HepG2 (cell line): Measurements from ENCODE around the gene HSPA1B. TPM values are rescaled to one million over a fixed set of nuclear protein-coding genes. Genes with fewer than 3 reads are reported as not detected.
"Not testable (repeated sequence)": the region's sequence is repeated elsewhere in the genome, so short reads cannot be mapped to it uniquely, and the experiment has no call there.

ENCODE experiments used
- ATAC-seq: fragments of 200-7000 bp; cut with Tn5 transposase; 3 replicates; pipeline ENCODE4 v1.9.1; 2020; ENCODE audit warnings: mild to moderate bottlenecking, moderate library complexity
- BruUV-seq: library from RNA; stranded (reverse); fragments of 400-500 nt; replicated peaks from 2 replicates; lab custom pipeline; 2021; lab: Mats Ljungman, UMichigan
- CTCF ChIA-PET: fragments of 300-600 bp; formaldehyde crosslinking; extraction: SDS; loops from one replicate; lab custom pipeline; 2021; ENCODE audit warnings: low total read pairs, inconsistent platforms, low intra/inter-chr PET ratio; lab: Yijun Ruan, JAX
- POLR2A ChIA-PET: fragments of 350-600 bp; sonication (Branson Sonifier 250); formaldehyde crosslinking; loops from one replicate; lab custom pipeline; 2020; ENCODE audit warnings: antibody characterized with exemption, inconsistent platforms; lab: Yijun Ruan, JAX
- DNase-seq: peaks from one replicate; pipeline ENCODE4 v3.0.0-alpha.2; 2015; ENCODE audit warnings: low spot score
- FAIRE-seq: peaks from 3 replicates; lab custom pipeline; 2011; peaks lifted over from hg19 to GRCh38; lab: Jason Lieb, UNC
- H2AFZ ChIP-seq: one replicate; pipeline ENCODE4 v1.6.1; 2011; ENCODE audit warnings: low read length, inconsistent platforms
- H3K27ac ChIP-seq: fragments of 300-600 bp; 3 replicates; pipeline ENCODE4 v1.8.0; 2011; ENCODE audit warnings: mixed run types, mild to moderate bottlenecking, mixed read lengths, low read length, inconsistent platforms; ENCODE audit not compliant: insufficient read depth; ENCODE audit errors: extremely low read length
- H3K27me3 ChIP-seq, 2 experiments: fragments of 200-600 bp in 1 of 2; 2 replicates in 1 of 2; 3 replicates in 1 of 2; pipeline versions ENCODE4 v1.6.0 to v1.8.0; 2011; ENCODE audit warnings: low read length in 2 of 2, mild to moderate bottlenecking in 2 of 2, moderate library complexity in 2 of 2, inconsistent platforms in 1 of 2; ENCODE audit not compliant: insufficient read depth in 2 of 2, control insufficient read depth in 1 of 2
- H3K36me3 ChIP-seq, 2 experiments: fragments of 200-600 bp in 1 of 2; replicated peaks in 1 of 2; 2 replicates in 1 of 2; 3 replicates in 1 of 2; pipeline versions ENCODE4 v1.5.1 to v1.8.0; 2011; ENCODE audit warnings: low read length in 2 of 2, inconsistent platforms in 1 of 2; ENCODE audit not compliant: insufficient read depth in 2 of 2, control insufficient read depth in 1 of 2
- H3K4me1 ChIP-seq: 2 replicates; pipeline ENCODE4 v1.5.1; 2012; ENCODE audit warnings: low read length, inconsistent platforms; ENCODE audit not compliant: insufficient read depth
- H3K4me2 ChIP-seq: 2 replicates; pipeline ENCODE4 v1.6.0; 2011; ENCODE audit warnings: low read depth, low read length, inconsistent platforms
- H3K4me3 ChIP-seq, 3 experiments: fragments of 200-600 bp in 1 of 3; sonication (generic), shearing (Covaris generic) in 1 of 3; replicated peaks in 1 of 3; 2 replicates each; pipeline ENCODE4 v1.5.1; 2011 to 2016; ENCODE audit warnings: low read length in 3 of 3, inconsistent platforms in 2 of 3, low read depth in 2 of 3, mild to moderate bottlenecking in 2 of 3, control low read depth in 1 of 3, mixed read lengths in 1 of 3; ENCODE audit not compliant: insufficient read depth in 1 of 3
- H3K79me2 ChIP-seq: one replicate; pipeline ENCODE4 v1.6.1; 2011; ENCODE audit warnings: low read length, inconsistent platforms; ENCODE audit not compliant: insufficient read depth
- H3K9ac ChIP-seq: 2 replicates; pipeline ENCODE4 v1.6.0; 2011; ENCODE audit warnings: mild to moderate bottlenecking, low read depth, low read length, inconsistent platforms; ENCODE audit not compliant: insufficient read depth
- H3K9me3 ChIP-seq: 2 replicates; pipeline ENCODE4 v1.5.1; 2012; ENCODE audit warnings: mild to moderate bottlenecking, low read length
- H4K20me1 ChIP-seq: 2 replicates; pipeline ENCODE4 v1.6.0; 2011; ENCODE audit warnings: inconsistent platforms, mild to moderate bottlenecking, low read length, moderate library complexity; ENCODE audit not compliant: insufficient read depth
- HDAC1 ChIP-seq: sonication (generic); formaldehyde crosslinking; IDR thresholded peaks from 2 replicates; pipeline ENCODE4 v1.5.1; 2020; ENCODE audit warnings: mild to moderate bottlenecking, missing genetic modification reagents
- KMT2A ChIP-seq: sonication (generic); formaldehyde crosslinking; IDR thresholded peaks from 2 replicates; pipeline ENCODE4 v1.4.0; 2020; ENCODE audit warnings: missing genetic modification reagents
- NKX3-1 ChIP-seq: sonication (generic); formaldehyde crosslinking; IDR thresholded peaks from 2 replicates; pipeline ENCODE4 v1.5.0; 2020; ENCODE audit warnings: missing genetic modification reagents
- POLR2G ChIP-seq: fragments of 200-400 bp; formaldehyde crosslinking; IDR thresholded peaks from 2 replicates; pipeline ENCODE4 v1.6.1; 2018; ENCODE audit warnings: mild to moderate bottlenecking, low read depth, low read length, moderate library complexity
- RBFOX2 ChIP-seq: fragments of 200-400 bp; formaldehyde crosslinking; IDR thresholded peaks from 2 replicates; pipeline ENCODE4 v1.6.1; 2017; ENCODE audit warnings: low read depth, mild to moderate bottlenecking, low read length
- SMAD1 ChIP-seq: sonication (generic); formaldehyde crosslinking; IDR thresholded peaks from 2 replicates; pipeline ENCODE4 v1.4.0; 2020; ENCODE audit warnings: missing genetic modification reagents, low read depth, mild to moderate bottlenecking, borderline replicate concordance
- SRY ChIP-seq: sonication (generic); formaldehyde crosslinking; IDR thresholded peaks from 2 replicates; pipeline ENCODE4 v1.8.0; 2022; ENCODE audit warnings: mild to moderate bottlenecking, missing genetic modification reagents
- ZC3H4 ChIP-seq: sonication (generic); formaldehyde crosslinking; IDR thresholded peaks from 2 replicates; pipeline ENCODE4 v1.4.0; 2020; ENCODE audit warnings: missing genetic modification reagents, borderline replicate concordance
- ZNF460 ChIP-seq: sonication (generic); formaldehyde crosslinking; IDR thresholded peaks from 2 replicates; pipeline ENCODE4 v1.5.1; 2020; ENCODE audit warnings: missing genetic modification reagents, mild to moderate bottlenecking, borderline replicate concordance
- ZNF563 ChIP-seq: sonication (generic); formaldehyde crosslinking; IDR thresholded peaks from 2 replicates; pipeline ENCODE4 v1.8.0; 2022; ENCODE audit warnings: mild to moderate bottlenecking, moderate library complexity, missing genetic modification reagents
- WGBS: methylation state at CpG from one replicate; pipeline ENCODE4 v1.1.6; 2017; ENCODE audit warnings: low lambda C conversion rate; 5-methylcytosine and 5-hydroxymethylcytosine counted together
- in situ Hi-C: cut with HindIII; loops from 2 replicates; pipeline ENCODE4 v1.10.0; 2017; ENCODE audit warnings: low pct_unique_long_range_greater_than_20kb; ENCODE audit not compliant: extremely low pct_ligation_motif_present
- intact Hi-C: fragments of 100-400 bp; cut with micrococcal nuclease; formaldehyde crosslinking; loops from one replicate; pipeline ENCODE4 v1.10.0; 2022; ENCODE audit not compliant: unreplicated experiment
- polyA plus RNA-seq, 8 experiments: library from polyadenylated mRNA; depleted of rRNA in 3 of 8; stranded (reverse) in 7 of 8; unstranded in 1 of 8; fragments of >200 nt; fragmentation: Illumina TruSeq in 4 of 8; extraction: Trizol in 4 of 8; gene quantifications; 2 replicates each; pipeline versions ENCODE4 v1.2.1 to v1.2.3, GENCODE V29; 2011 to 2016; ENCODE audit warnings: low read depth in 4 of 8, missing spikeins in 1 of 8, mixed read lengths in 1 of 8; ENCODE audit not compliant: insufficient read depth in 1 of 8
- total RNA-seq, 5 experiments: library from RNA; depleted of rRNA; stranded (reverse); fragments of >200 nt; fragmentation: Illumina TruSeq; extraction: Trizol; gene quantifications; 2 replicates each; pipeline ENCODE4 v1.2.3, GENCODE V29; 2016; ENCODE audit warnings: low read depth in 1 of 5
- TF ChIP-seq, protein P1 (sequence below): sonication (generic); formaldehyde crosslinking; IDR thresholded peaks from 2 replicates; pipeline ENCODE4 v1.5.1; 2020; ENCODE audit warnings: mild to moderate bottlenecking, missing genetic modification reagents, borderline replicate concordance
- TF ChIP-seq, protein P2 (sequence below): sonication (generic); formaldehyde crosslinking; IDR thresholded peaks from 2 replicates; pipeline ENCODE4 v1.5.0; 2020; ENCODE audit warnings: missing genetic modification reagents
- TF ChIP-seq, protein P3 (sequence below): sonication (generic); formaldehyde crosslinking; IDR thresholded peaks from 2 replicates; pipeline ENCODE4 v1.4.0; 2020; ENCODE audit warnings: missing genetic modification reagents, mild to moderate bottlenecking, borderline replicate concordance

The HSPA1B gene
- total and polyA plus RNA-seq, 2 of the 13 experiments (the other 11 are each of a cell fraction or from before 2014, with no cell fraction given): 26.0 to 186 TPM

DNA sequence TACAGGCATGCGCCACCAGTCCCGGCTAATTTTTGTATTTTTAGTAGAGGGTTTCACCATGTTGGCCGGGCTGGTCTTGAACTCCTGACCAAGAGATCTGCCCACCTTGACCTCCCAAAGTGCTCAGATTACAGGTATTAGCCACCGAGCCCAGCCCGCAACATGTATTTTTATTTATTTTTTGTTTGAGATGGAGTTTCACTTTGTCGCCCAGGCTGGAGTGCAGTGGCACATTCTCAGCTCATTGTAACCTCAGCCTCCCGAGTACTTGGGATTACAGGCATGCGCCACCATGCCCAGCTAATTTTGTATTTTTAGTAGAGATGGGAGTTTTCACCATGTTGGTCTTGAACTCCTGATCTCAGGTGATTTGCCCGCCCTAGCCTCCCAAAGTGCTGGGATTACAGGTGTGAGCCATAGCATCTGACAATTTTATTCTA is 10.6 kb downstream of the HSPA1B start:
- H3K9ac ChIP-seq: peak overlapping the region; percentile 98; the same call in 1 of the 2 replicates
- BruUV-seq, H3K9me3 ChIP-seq, in situ Hi-C loops, H3K27me3 ChIP-seq, FAIRE-seq, H2AFZ ChIP-seq, DNase-seq, CTCF ChIA-PET, ATAC-seq: not testable (repeated sequence)
- peaks cover 35% of the 10 kb centered on the region for H3K79me2 ChIP-seq
- peaks cover 43% of the 10 kb centered on the region for H4K20me1 ChIP-seq
- POLR2A ChIA-PET: interaction anchor here (0.6 to 15.7 kb wide), 11 partner anchors 9 to 100 kb away, joined by 3 to 264 read pairs (median 8); partner anchors contain the start of genes HSPA1B, MSH5 and NEU1
- WGBS: 89% methylated on average over 9 of the region's 9 CpGs
- peaks cover 44% of the 10 kb centered on the region for H3K4me1 ChIP-seq
- peak overlapping the region; percentile 4 for H3K27ac ChIP-seq
- peak overlapping the region; percentile 75 to 98 (median 93); a peak in 5 of 6 replicates for H3K4me3 ChIP-seq
- H3K36me3 ChIP-seq: peaks cover 12 to 33% of the 10 kb centered on the region in 2 experiments
- intact Hi-C loops: loop anchor here (10.0 kb wide), 1 partner anchor 117 kb away; the partner anchor contains the start of genes NELFE and SKIC2
- peak overlapping the region; percentile 84 for H3K4me2 ChIP-seq
- TF ChIP-seq ZNF460: peak; percentile 33; the same call in 1 of the 2 replicates
- peak; percentile 44 for TF ChIP-seq POLR2G
- TF ChIP-seq SMAD1 (CRISPR knock-in tag): 0 out of 2 replicates have a peak, but pooled peaks have one; percentile 37
- TF ChIP-seq HDAC1 (CRISPR knock-in tag): 0 out of 2 replicates have a peak, but pooled peaks have one; percentile 14
- peak; percentile 30 for TF ChIP-seq RBFOX2
- 0 out of 2 replicates have a peak, but pooled peaks have one; percentile 23 for TF ChIP-seq ZNF563 (CRISPR knock-in tag)
- TF ChIP-seq ZC3H4: 0 out of 2 replicates have a peak, but pooled peaks have one; percentile 8
- TF ChIP-seq, protein P1, sequence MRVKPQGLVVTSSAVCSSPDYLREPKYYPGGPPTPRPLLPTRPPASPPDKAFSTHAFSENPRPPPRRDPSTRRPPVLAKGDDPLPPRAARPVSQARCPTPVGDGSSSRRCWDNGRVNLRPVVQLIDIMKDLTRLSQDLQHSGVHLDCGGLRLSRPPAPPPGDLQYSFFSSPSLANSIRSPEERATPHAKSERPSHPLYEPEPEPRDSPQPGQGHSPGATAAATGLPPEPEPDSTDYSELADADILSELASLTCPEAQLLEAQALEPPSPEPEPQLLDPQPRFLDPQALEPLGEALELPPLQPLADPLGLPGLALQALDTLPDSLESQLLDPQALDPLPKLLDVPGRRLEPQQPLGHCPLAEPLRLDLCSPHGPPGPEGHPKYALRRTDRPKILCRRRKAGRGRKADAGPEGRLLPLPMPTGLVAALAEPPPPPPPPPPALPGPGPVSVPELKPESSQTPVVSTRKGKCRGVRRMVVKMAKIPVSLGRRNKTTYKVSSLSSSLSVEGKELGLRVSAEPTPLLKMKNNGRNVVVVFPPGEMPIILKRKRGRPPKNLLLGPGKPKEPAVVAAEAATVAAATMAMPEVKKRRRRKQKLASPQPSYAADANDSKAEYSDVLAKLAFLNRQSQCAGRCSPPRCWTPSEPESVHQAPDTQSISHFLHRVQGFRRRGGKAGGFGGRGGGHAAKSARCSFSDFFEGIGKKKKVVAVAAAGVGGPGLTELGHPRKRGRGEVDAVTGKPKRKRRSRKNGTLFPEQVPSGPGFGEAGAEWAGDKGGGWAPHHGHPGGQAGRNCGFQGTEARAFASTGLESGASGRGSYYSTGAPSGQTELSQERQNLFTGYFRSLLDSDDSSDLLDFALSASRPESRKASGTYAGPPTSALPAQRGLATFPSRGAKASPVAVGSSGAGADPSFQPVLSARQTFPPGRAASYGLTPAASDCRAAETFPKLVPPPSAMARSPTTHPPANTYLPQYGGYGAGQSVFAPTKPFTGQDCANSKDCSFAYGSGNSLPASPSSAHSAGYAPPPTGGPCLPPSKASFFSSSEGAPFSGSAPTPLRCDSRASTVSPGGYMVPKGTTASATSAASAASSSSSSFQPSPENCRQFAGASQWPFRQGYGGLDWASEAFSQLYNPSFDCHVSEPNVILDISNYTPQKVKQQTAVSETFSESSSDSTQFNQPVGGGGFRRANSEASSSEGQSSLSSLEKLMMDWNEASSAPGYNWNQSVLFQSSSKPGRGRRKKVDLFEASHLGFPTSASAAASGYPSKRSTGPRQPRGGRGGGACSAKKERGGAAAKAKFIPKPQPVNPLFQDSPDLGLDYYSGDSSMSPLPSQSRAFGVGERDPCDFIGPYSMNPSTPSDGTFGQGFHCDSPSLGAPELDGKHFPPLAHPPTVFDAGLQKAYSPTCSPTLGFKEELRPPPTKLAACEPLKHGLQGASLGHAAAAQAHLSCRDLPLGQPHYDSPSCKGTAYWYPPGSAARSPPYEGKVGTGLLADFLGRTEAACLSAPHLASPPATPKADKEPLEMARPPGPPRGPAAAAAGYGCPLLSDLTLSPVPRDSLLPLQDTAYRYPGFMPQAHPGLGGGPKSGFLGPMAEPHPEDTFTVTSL: 0 out of 2 replicates have a peak, but pooled peaks have one; percentile 33
- TF ChIP-seq, protein P2, sequence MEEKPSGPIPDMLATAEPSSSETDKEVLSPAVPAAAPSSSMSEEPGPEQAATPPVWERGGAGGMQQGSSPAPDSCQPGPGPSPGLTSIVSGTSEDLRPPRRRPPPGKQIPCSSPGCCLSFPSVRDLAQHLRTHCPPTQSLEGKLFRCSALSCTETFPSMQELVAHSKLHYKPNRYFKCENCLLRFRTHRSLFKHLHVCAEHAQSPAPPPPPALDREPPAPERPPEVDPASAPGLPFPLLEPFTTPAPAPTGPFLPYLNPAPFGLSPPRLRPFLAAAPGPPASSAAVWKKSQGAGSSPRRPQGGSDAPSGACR: 0 out of 2 replicates have a peak, but pooled peaks have one; percentile 26
- 0 out of 2 replicates have a peak, but pooled peaks have one; percentile 29 for TF ChIP-seq NKX3-1
- TF ChIP-seq SRY (CRISPR knock-in tag): 0 out of 2 replicates have a peak, but pooled peaks have one; percentile 24
- TF ChIP-seq KMT2A: 0 out of 2 replicates have a peak, but pooled peaks have one; percentile 12
- TF ChIP-seq, protein P3, sequence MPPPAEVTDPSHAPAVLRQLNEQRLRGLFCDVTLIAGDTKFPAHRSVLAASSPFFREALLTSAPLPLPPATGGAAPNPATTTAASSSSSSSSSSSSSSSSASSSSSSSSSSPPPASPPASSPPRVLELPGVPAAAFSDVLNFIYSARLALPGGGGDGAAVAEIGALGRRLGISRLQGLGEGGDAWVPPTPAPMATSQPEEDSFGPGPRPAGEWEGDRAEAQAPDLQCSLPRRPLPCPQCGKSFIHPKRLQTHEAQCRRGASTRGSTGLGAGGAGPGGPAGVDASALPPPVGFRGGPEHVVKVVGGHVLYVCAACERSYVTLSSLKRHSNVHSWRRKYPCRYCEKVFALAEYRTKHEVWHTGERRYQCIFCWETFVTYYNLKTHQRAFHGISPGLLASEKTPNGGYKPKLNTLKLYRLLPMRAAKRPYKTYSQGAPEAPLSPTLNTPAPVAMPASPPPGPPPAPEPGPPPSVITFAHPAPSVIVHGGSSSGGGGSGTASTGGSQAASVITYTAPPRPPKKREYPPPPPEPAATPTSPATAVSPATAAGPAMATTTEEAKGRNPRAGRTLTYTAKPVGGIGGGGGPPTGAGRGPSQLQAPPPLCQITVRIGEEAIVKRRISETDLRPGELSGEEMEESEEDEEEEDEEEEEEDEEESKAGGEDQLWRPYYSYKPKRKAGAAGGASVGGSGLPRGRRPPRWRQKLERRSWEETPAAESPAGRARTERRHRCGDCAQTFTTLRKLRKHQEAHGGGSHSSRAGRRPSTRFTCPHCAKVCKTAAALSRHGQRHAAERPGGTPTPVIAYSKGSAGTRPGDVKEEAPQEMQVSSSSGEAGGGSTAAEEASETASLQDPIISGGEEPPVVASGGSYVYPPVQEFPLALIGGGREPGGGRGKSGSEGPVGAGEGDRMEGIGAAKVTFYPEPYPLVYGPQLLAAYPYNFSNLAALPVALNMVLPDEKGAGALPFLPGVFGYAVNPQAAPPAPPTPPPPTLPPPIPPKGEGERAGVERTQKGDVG (CRISPR knock-in tag): 0 out of 2 replicates have a peak, but pooled peaks have one; percentile 56
